MM.1S (cell line): ENCODE data around the gene MYOG.

Experiments
- DNase-seq: peaks from one replicate; pipeline ENCODE4 v3.0.0-alpha.2; 2015
- H2AFZ ChIP-seq: fragments of 300-600 bp; sonication (generic); 2 replicates; pipeline ENCODE4 v1.6.0; 2016; ENCODE audit warnings: antibody characterized with exemption, low read length
- H3F3A ChIP-seq: fragments of 300-600 bp; sonication (generic); 2 replicates; pipeline ENCODE4 v1.6.1; 2016; ENCODE audit warnings: mild to moderate bottlenecking, antibody characterized with exemption, low read length, moderate library complexity, mixed read lengths; ENCODE audit not compliant: insufficient read depth
- H3K27ac ChIP-seq: fragments of 300-600 bp; sonication (generic); 2 replicates; pipeline ENCODE4 v1.5.1; 2016; ENCODE audit warnings: mild to moderate bottlenecking, low read length
- H3K27me3 ChIP-seq: fragments of 300-600 bp; sonication (generic); replicated peaks from 2 replicates; pipeline ENCODE4 v1.6.0; 2016; ENCODE audit warnings: low read length; ENCODE audit not compliant: insufficient read depth
- H3K36me3 ChIP-seq: fragments of 300-600 bp; sonication (generic); replicated peaks from 2 replicates; pipeline ENCODE4 v1.6.1; 2016; ENCODE audit warnings: mild to moderate bottlenecking, low read length, mixed read lengths; ENCODE audit not compliant: insufficient read depth
- H3K4me1 ChIP-seq: fragments of 300-600 bp; sonication (generic); 2 replicates; pipeline ENCODE4 v1.6.1; 2016; ENCODE audit warnings: low read length, mixed read lengths
- H3K4me2 ChIP-seq: fragments of 300-600 bp; sonication (generic); 2 replicates; pipeline ENCODE4 v1.6.0; 2016; ENCODE audit warnings: low read depth, low read length
- H3K4me3 ChIP-seq: fragments of 300-600 bp; sonication (generic); 2 replicates; pipeline ENCODE4 v1.5.1; 2016; ENCODE audit warnings: low read length, mixed read lengths
- H3K79me2 ChIP-seq: fragments of 300-600 bp; sonication (generic); 2 replicates; pipeline ENCODE4 v1.6.1; 2016; ENCODE audit warnings: mixed run types, low read length, mixed read lengths
- H3K9ac ChIP-seq: fragments of 300-600 bp; sonication (generic); 2 replicates; pipeline ENCODE4 v1.6.1; 2016; ENCODE audit warnings: low read length, mixed read lengths
- H3K9me2 ChIP-seq: fragments of 300-600 bp; sonication (generic); replicated peaks from 2 replicates; pipeline ENCODE4 v1.6.1; 2016; ENCODE audit warnings: mild to moderate bottlenecking, low read length, mixed read lengths; ENCODE audit not compliant: insufficient read depth
- H3K9me3 ChIP-seq: fragments of 300-600 bp; sonication (generic); replicated peaks from 2 replicates; pipeline ENCODE4 v1.6.1; 2016; ENCODE audit warnings: mild to moderate bottlenecking, low read length, mixed read lengths; ENCODE audit not compliant: insufficient read depth
- H4K20me1 ChIP-seq: fragments of 300-600 bp; sonication (generic); 2 replicates; pipeline ENCODE4 v1.6.1; 2016; ENCODE audit warnings: mild to moderate bottlenecking, low read length, moderate library complexity, mixed read lengths; ENCODE audit not compliant: insufficient read depth
- EZH2 ChIP-seq: fragments of 300-600 bp; sonication (generic); optimal IDR thresholded peaks from 2 replicates; pipeline ENCODE3; 2017; ENCODE audit warnings: low read depth, mild to moderate bottlenecking, antibody characterized with exemption, low read length, mixed read lengths
- EZH2phosphoT487 ChIP-seq: fragments of 300-600 bp; sonication (generic); IDR thresholded peaks from 2 replicates; pipeline ENCODE4 v1.6.1; 2018; ENCODE audit warnings: antibody characterized with exemption, low read length
- TF ChIP-seq, protein P1 (sequence below): fragments of 300-600 bp; sonication (generic); IDR thresholded peaks from 2 replicates; pipeline ENCODE4 v1.5.1; 2016; ENCODE audit warnings: antibody characterized with exemption, low read length, mixed read lengths

Gene MYOG

GRCh38 chr1:203039609-203040512 is 46.0 kb downstream of the MYOG start:
- Histone ChIP-seq H3K4me1 (peaks cover 51% of the 10 kb centered on the region), H3K9me2 (no peaks in the 10 kb centered on the region), H4K20me1 (no peaks in the 10 kb centered on the region), H3K9ac (peak overlapping the region; percentile 25), H2AFZ (peak overlapping the region; percentile 46), H3K4me2 (peak overlapping the region; percentile 42), H3K36me3 (no peaks in the 10 kb centered on the region), H3K79me2 (no peaks in the 10 kb centered on the region), H3K27me3 (no peaks in the 10 kb centered on the region), H3F3A (peaks cover 22% of the 10 kb centered on the region), H3K27ac (peak overlapping the region; percentile 73), H3K4me3 (peak overlapping the region; percentile 2; the same call in 1 of the 2 replicates), H3K9me3 (no peaks in the 10 kb centered on the region)
- peak; percentile 53 for DNase-seq
- TF ChIP-seq EZH2 = no peak
- TF ChIP-seq, protein P1, sequence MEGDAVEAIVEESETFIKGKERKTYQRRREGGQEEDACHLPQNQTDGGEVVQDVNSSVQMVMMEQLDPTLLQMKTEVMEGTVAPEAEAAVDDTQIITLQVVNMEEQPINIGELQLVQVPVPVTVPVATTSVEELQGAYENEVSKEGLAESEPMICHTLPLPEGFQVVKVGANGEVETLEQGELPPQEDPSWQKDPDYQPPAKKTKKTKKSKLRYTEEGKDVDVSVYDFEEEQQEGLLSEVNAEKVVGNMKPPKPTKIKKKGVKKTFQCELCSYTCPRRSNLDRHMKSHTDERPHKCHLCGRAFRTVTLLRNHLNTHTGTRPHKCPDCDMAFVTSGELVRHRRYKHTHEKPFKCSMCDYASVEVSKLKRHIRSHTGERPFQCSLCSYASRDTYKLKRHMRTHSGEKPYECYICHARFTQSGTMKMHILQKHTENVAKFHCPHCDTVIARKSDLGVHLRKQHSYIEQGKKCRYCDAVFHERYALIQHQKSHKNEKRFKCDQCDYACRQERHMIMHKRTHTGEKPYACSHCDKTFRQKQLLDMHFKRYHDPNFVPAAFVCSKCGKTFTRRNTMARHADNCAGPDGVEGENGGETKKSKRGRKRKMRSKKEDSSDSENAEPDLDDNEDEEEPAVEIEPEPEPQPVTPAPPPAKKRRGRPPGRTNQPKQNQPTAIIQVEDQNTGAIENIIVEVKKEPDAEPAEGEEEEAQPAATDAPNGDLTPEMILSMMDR = peak; percentile 72

DNA sequence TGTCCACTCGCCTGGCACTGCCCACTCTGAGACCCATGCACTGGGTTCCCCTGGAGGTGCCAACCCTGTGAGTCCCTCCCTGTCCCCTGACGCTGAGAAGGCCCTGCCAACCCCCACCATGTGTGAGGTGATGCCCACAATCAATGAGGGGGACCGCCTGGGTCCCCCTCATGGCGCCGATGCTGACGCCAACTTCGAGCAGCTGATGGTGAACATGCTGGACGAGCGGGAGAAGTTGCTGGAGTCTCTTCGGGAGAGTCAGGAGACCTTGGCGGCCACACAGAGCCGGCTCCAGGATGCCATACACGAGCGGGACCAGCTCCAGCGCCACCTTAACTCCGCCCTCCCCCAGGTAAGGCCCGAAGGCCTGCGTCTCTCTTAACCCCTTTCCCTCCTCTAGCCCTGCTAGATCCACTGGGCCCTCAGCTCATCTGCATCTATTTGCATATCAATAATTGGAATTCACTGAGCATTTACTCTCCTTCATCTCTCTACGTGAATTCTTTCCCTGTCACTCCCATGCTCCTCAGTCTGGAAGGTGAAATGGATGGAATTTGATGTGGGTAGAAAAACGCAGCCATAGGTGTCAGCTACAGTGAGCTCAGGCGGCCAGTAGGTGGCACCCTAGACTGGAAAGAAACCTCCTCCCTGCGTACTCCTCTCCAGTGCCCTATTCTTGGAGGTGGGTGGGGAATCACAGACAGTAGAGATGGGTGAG is 46.8 kb downstream of the MYOG start:
- peak overlapping the region; percentile 5; the same call in 1 of the 2 replicates for H3K4me3 ChIP-seq
- no peaks in the 10 kb centered on the region for H3K9me2 ChIP-seq
- no peaks in the 10 kb centered on the region for H3K9me3 ChIP-seq
- no peaks in the 10 kb centered on the region for H3K36me3 ChIP-seq
- no peaks in the 10 kb centered on the region for H3K27me3 ChIP-seq
- no peak for TF ChIP-seq EZH2phosphoT487
- TF ChIP-seq, protein P1 = peak; percentile 99
- peaks cover 51% of the 10 kb centered on the region for H3K4me1 ChIP-seq
- peak overlapping the region; percentile 52 for H2AFZ ChIP-seq
- peak; percentile 84 for DNase-seq
- peaks cover 22% of the 10 kb centered on the region for H3F3A ChIP-seq
- no peaks in the 10 kb centered on the region for H3K79me2 ChIP-seq
- peak overlapping the region; percentile 1; the same call in 1 of the 2 replicates for H3K9ac ChIP-seq
- no peaks in the 10 kb centered on the region for H4K20me1 ChIP-seq
- H3K4me2 ChIP-seq = peak overlapping the region; percentile 64
- H3K27ac ChIP-seq = peak overlapping the region; percentile 73; the same call in 1 of the 2 replicates

GRCh38 chr1:203038217-203038741 is 47.5 kb downstream of the MYOG start:
- no peaks in the 10 kb centered on the region for H3K9me3 ChIP-seq
- no peaks in the 10 kb centered on the region for H4K20me1 ChIP-seq
- peaks cover 22% of the 10 kb centered on the region for H3F3A ChIP-seq
- H3K27me3 ChIP-seq = no peaks in the 10 kb centered on the region
- DNase-seq = peak; percentile 88
- peak overlapping the region; percentile 8; the same call in 1 of the 2 replicates for H3K27ac ChIP-seq
- H3K4me3 ChIP-seq = peak overlapping the region; percentile 5; the same call in 1 of the 2 replicates
- peak overlapping the region; percentile 5; the same call in 1 of the 2 replicates for H3K9ac ChIP-seq
- no peaks in the 10 kb centered on the region for H3K79me2 ChIP-seq
- H2AFZ ChIP-seq = peak overlapping the region; percentile 52
- peaks cover 51% of the 10 kb centered on the region for H3K4me1 ChIP-seq
- H3K36me3 ChIP-seq = no peaks in the 10 kb centered on the region
- TF ChIP-seq, protein P1 = peak; percentile 44
- no peak for TF ChIP-seq EZH2phosphoT487
- no peak for TF ChIP-seq EZH2
- H3K9me2 ChIP-seq = no peaks in the 10 kb centered on the region
- peak overlapping the region; percentile 64 for H3K4me2 ChIP-seq
